ENCODE results near the gene MAS1.

DNA sequence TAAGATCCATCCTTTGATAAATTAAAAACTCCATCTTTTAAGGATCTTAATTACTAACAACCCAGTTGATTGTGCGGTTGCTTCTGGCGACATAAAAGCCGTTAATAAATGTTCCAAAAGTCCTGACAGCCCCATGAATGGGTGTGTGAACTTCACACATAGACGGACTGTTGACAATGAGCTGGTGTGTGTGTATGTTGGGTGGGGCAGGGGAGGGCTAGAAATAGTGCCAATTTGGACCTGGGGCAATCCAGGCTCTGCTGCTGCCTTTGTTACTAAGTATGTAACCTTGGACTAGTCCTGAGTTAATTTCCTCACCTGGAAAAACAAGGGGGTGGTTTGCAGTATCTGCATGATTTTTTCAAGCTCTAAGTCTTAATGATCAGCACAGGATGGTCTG is 4.2 kb downstream of the MAS1 start:
- TF ChIP-seq, protein P1, sequence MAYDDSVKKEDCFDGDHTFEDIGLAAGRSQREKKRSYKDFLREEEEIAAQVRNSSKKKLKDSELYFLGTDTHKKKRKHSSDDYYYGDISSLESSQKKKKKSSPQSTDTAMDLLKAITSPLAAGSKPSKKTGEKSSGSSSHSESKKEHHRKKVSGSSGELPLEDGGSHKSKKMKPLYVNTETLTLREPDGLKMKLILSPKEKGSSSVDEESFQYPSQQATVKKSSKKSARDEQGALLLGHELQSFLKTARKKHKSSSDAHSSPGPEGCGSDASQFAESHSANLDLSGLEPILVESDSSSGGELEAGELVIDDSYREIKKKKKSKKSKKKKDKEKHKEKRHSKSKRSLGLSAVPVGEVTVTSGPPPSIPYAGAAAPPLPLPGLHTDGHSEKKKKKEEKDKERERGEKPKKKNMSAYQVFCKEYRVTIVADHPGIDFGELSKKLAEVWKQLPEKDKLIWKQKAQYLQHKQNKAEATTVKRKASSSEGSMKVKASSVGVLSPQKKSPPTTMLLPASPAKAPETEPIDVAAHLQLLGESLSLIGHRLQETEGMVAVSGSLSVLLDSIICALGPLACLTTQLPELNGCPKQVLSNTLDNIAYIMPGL (CRISPR knock-in tag; IDR thresholded peaks at IDR 0.05): no peak
- TF ChIP-seq RAD21 (CRISPR knock-in tag; conservative IDR thresholded peaks at IDR 0.05 in 1 of 2, IDR thresholded peaks at IDR 0.05 in 1 of 2) (no peak), NEUROD1 (IDR thresholded peaks at IDR 0.05; ENCODE audit: borderline replicate concordance, low read depth, low read length, partially characterized antibody) (no peak), POLR2AphosphoS5 (IDR thresholded peaks at IDR 0.05; ENCODE audit: control insufficient read depth, insufficient read depth, low read depth, low read length) (no peak), RBFOX2 (IDR thresholded peaks at IDR 0.05; ENCODE audit: low read depth, low read length) (no peak), DACH1 (IDR thresholded peaks at IDR 0.05; ENCODE audit: partially characterized antibody) (no peak), MYC (IDR thresholded peaks at IDR 0.05; ENCODE audit: low read depth, low read length) (no peak), MYC (CRISPR knock-in tag; IDR thresholded peaks at IDR 0.05; ENCODE audit: borderline replicate concordance, low read depth) (no peak), HOXB6 (CRISPR knock-in tag; IDR thresholded peaks at IDR 0.05; ENCODE audit: borderline replicate concordance) (no peak), BHLHE40 (IDR thresholded peaks at IDR 0.05; ENCODE audit: low read length) (no peak), ZNF512 (tag; IDR thresholded peaks at IDR 0.05) (no peak)
- TF ChIP-seq, protein P2, sequence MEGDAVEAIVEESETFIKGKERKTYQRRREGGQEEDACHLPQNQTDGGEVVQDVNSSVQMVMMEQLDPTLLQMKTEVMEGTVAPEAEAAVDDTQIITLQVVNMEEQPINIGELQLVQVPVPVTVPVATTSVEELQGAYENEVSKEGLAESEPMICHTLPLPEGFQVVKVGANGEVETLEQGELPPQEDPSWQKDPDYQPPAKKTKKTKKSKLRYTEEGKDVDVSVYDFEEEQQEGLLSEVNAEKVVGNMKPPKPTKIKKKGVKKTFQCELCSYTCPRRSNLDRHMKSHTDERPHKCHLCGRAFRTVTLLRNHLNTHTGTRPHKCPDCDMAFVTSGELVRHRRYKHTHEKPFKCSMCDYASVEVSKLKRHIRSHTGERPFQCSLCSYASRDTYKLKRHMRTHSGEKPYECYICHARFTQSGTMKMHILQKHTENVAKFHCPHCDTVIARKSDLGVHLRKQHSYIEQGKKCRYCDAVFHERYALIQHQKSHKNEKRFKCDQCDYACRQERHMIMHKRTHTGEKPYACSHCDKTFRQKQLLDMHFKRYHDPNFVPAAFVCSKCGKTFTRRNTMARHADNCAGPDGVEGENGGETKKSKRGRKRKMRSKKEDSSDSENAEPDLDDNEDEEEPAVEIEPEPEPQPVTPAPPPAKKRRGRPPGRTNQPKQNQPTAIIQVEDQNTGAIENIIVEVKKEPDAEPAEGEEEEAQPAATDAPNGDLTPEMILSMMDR (IDR thresholded peaks at IDR 0.05 in 2 of 3, conservative IDR thresholded peaks at IDR 0.05 in 1 of 3; ENCODE audit: insufficient read depth in 2 of 3, low read depth in 1 of 3, low read length in 3 of 3): no peak
- TF ChIP-seq, protein P3, sequence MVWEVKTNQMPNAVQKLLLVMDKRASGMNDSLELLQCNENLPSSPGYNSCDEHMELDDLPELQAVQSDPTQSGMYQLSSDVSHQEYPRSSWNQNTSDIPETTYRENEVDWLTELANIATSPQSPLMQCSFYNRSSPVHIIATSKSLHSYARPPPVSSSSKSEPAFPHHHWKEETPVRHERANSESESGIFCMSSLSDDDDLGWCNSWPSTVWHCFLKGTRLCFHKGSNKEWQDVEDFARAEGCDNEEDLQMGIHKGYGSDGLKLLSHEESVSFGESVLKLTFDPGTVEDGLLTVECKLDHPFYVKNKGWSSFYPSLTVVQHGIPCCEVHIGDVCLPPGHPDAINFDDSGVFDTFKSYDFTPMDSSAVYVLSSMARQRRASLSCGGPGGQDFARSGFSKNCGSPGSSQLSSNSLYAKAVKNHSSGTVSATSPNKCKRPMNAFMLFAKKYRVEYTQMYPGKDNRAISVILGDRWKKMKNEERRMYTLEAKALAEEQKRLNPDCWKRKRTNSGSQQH (CRISPR knock-in tag; IDR thresholded peaks at IDR 0.05): no peak
- TF ChIP-seq, protein P4, sequence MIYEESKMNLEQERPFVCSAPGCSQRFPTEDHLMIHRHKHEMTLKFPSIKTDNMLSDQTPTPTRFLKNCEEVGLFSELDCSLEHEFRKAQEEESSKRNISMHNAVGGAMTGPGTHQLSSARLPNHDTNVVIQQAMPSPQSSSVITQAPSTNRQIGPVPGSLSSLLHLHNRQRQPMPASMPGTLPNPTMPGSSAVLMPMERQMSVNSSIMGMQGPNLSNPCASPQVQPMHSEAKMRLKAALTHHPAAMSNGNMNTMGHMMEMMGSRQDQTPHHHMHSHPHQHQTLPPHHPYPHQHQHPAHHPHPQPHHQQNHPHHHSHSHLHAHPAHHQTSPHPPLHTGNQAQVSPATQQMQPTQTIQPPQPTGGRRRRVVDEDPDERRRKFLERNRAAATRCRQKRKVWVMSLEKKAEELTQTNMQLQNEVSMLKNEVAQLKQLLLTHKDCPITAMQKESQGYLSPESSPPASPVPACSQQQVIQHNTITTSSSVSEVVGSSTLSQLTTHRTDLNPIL (CRISPR knock-in tag; IDR thresholded peaks at IDR 0.05): no peak
- TF ChIP-seq, protein P5, sequence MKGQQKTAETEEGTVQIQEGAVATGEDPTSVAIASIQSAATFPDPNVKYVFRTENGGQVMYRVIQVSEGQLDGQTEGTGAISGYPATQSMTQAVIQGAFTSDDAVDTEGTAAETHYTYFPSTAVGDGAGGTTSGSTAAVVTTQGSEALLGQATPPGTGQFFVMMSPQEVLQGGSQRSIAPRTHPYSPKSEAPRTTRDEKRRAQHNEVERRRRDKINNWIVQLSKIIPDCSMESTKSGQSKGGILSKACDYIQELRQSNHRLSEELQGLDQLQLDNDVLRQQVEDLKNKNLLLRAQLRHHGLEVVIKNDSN (CRISPR knock-in tag; IDR thresholded peaks at IDR 0.05): no peak

All from K562 (cell line).